HepG2 (cell line): Measurements from ENCODE around the gene CPPED1. TPM values are rescaled to one million over a fixed set of nuclear protein-coding genes. Genes with fewer than 3 reads are reported as not detected.

Source experiments
- ARID5B ChIP-seq: IDR thresholded peaks from 2 replicates; pipeline ENCODE4 v1.4.0; 2020; ENCODE audit warnings: mild to moderate bottlenecking, missing genetic modification reagents
- DMAP1 ChIP-seq: IDR thresholded peaks from 2 replicates; pipeline ENCODE4 v1.6.1; 2016
- ELF3 ChIP-seq: IDR thresholded peaks from 2 replicates; pipeline ENCODE4 v1.6.1; 2016; ENCODE audit warnings: missing genetic modification reagents, missing compliant biosample characterization
- HNF4A ChIP-seq: sonication (generic); formaldehyde crosslinking; IDR thresholded peaks from 2 replicates; pipeline ENCODE4 v1.4.0; 2020; ENCODE audit warnings: missing genetic modification reagents
- HNRNPUL1 ChIP-seq: fragments of 200-400 bp; formaldehyde crosslinking; IDR thresholded peaks from 2 replicates; pipeline ENCODE4 v1.6.1; 2017; ENCODE audit warnings: low read depth, mild to moderate bottlenecking, low read length, moderate library complexity
- NCOA2 ChIP-seq: sonication (generic); formaldehyde crosslinking; IDR thresholded peaks from 2 replicates; pipeline ENCODE4 v1.8.0; 2022; ENCODE audit warnings: inconsistent platforms
- NFRKB ChIP-seq: fragments of 450-650 bp; IDR thresholded peaks from 2 replicates; pipeline ENCODE4 v1.6.1; 2017
- RARA ChIP-seq: IDR thresholded peaks from 2 replicates; pipeline ENCODE4 v1.6.1; 2016; ENCODE audit warnings: missing genetic modification reagents, missing compliant biosample characterization
- SMAD3 ChIP-seq: sonication (generic); formaldehyde crosslinking; IDR thresholded peaks from 2 replicates; pipeline ENCODE4 v1.4.0; 2020; ENCODE audit warnings: missing genetic modification reagents
- ZNF12 ChIP-seq: sonication (generic); formaldehyde crosslinking; IDR thresholded peaks from 2 replicates; pipeline ENCODE4 v1.5.0; 2020; ENCODE audit warnings: missing genetic modification reagents
- ZNF24 ChIP-seq: fragments of 450-650 bp; IDR thresholded peaks from 2 replicates; pipeline ENCODE4 v1.6.1; 2017; ENCODE audit warnings: antibody characterized with exemption, mild to moderate bottlenecking
- ZNF614 ChIP-seq: IDR thresholded peaks from 2 replicates; pipeline ENCODE4 v1.6.1; 2018; ENCODE audit warnings: missing biosample characterization, missing genetic modification reagents, inconsistent platforms, borderline replicate concordance
- ZNF644 ChIP-seq: IDR thresholded peaks from 2 replicates; pipeline ENCODE4 v1.6.1; 2016; ENCODE audit warnings: low read depth
- polyA plus RNA-seq, 8 experiments: library from polyadenylated mRNA; depleted of rRNA in 3 of 8; stranded (reverse) in 7 of 8; unstranded in 1 of 8; fragments of >200 nt; fragmentation: Illumina TruSeq in 4 of 8; extraction: Trizol in 4 of 8; gene quantifications; 2 replicates each; pipeline versions ENCODE4 v1.2.1 to v1.2.3, GENCODE V29; 2011 to 2016; ENCODE audit warnings: low read depth in 4 of 8, missing spikeins in 1 of 8, mixed read lengths in 1 of 8; ENCODE audit not compliant: insufficient read depth in 1 of 8
- total RNA-seq, 5 experiments: library from RNA; depleted of rRNA; stranded (reverse); fragments of >200 nt; fragmentation: Illumina TruSeq; extraction: Trizol; gene quantifications; 2 replicates each; pipeline ENCODE4 v1.2.3, GENCODE V29; 2016; ENCODE audit warnings: low read depth in 1 of 5
- TF ChIP-seq, protein P1 (sequence below): IDR thresholded peaks from 2 replicates; pipeline ENCODE4 v1.6.1; 2016
- TF ChIP-seq, protein P2 (sequence below): sonication (generic); formaldehyde crosslinking; IDR thresholded peaks from 2 replicates; pipeline ENCODE4 v1.5.1; 2020; ENCODE audit warnings: mild to moderate bottlenecking, missing genetic modification reagents, borderline replicate concordance
- TF ChIP-seq, protein P3 (sequence below): IDR thresholded peaks from 2 replicates; pipeline ENCODE4 v1.6.1; 2016; ENCODE audit warnings: mild to moderate bottlenecking
- TF ChIP-seq, protein P4 (sequence below): sonication (generic); formaldehyde crosslinking; IDR thresholded peaks from 2 replicates; pipeline ENCODE4 v1.4.0; 2020; ENCODE audit warnings: missing genetic modification reagents

Gene CPPED1
- total and polyA plus RNA-seq, 2 of the 13 experiments (the other 11 are each of a cell fraction or from before 2014, with no cell fraction given), result 66.6 to 71.3 TPM

GRCh38 chr16:12678983-12679382, 124.7 kb downstream of the CPPED1 start (continued):
- TF ChIP-seq, protein P1, sequence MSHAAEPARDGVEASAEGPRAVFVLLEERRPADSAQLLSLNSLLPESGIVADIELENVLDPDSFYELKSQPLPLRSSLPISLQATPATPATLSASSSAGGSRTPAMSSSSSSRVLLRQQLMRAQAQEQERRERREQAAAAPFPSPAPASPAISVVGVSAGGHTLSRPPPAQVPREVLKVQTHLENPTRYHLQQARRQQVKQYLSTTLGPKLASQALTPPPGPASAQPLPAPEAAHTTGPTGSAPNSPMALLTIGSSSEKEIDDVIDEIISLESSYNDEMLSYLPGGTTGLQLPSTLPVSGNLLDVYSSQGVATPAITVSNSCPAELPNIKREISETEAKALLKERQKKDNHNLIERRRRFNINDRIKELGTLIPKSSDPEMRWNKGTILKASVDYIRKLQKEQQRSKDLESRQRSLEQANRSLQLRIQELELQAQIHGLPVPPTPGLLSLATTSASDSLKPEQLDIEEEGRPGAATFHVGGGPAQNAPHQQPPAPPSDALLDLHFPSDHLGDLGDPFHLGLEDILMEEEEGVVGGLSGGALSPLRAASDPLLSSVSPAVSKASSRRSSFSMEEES (CRISPR knock-in tag), result peak; percentile 51; the same call in 1 of the 2 replicates
- TF ChIP-seq ARID5B (CRISPR knock-in tag) (peak; percentile 95), DMAP1 (CRISPR knock-in tag) (0 out of 2 replicates have a peak, but pooled peaks have one; percentile 22), ELF3 (CRISPR knock-in tag) (peak; percentile 70), ZNF644 (CRISPR knock-in tag) (0 out of 2 replicates have a peak, but pooled peaks have one; percentile 48), HNF4A (CRISPR knock-in tag) (0 out of 2 replicates have a peak, but pooled peaks have one; percentile 21), SMAD3 (peak; percentile 67; the same call in 1 of the 2 replicates), HNRNPUL1 (0 out of 2 replicates have a peak, but pooled peaks have one; percentile 27), NCOA2 (CRISPR knock-in tag) (peak; percentile 83), RARA (peak; percentile 78), ZNF24 (0 out of 2 replicates have a peak, but pooled peaks have one; percentile 15), NFRKB (no peak), ZNF614 (CRISPR knock-in tag) (peak; percentile 59; the same call in 1 of the 2 replicates), ZNF12 (CRISPR knock-in tag) (peak; percentile 76)
- TF ChIP-seq, protein P2, sequence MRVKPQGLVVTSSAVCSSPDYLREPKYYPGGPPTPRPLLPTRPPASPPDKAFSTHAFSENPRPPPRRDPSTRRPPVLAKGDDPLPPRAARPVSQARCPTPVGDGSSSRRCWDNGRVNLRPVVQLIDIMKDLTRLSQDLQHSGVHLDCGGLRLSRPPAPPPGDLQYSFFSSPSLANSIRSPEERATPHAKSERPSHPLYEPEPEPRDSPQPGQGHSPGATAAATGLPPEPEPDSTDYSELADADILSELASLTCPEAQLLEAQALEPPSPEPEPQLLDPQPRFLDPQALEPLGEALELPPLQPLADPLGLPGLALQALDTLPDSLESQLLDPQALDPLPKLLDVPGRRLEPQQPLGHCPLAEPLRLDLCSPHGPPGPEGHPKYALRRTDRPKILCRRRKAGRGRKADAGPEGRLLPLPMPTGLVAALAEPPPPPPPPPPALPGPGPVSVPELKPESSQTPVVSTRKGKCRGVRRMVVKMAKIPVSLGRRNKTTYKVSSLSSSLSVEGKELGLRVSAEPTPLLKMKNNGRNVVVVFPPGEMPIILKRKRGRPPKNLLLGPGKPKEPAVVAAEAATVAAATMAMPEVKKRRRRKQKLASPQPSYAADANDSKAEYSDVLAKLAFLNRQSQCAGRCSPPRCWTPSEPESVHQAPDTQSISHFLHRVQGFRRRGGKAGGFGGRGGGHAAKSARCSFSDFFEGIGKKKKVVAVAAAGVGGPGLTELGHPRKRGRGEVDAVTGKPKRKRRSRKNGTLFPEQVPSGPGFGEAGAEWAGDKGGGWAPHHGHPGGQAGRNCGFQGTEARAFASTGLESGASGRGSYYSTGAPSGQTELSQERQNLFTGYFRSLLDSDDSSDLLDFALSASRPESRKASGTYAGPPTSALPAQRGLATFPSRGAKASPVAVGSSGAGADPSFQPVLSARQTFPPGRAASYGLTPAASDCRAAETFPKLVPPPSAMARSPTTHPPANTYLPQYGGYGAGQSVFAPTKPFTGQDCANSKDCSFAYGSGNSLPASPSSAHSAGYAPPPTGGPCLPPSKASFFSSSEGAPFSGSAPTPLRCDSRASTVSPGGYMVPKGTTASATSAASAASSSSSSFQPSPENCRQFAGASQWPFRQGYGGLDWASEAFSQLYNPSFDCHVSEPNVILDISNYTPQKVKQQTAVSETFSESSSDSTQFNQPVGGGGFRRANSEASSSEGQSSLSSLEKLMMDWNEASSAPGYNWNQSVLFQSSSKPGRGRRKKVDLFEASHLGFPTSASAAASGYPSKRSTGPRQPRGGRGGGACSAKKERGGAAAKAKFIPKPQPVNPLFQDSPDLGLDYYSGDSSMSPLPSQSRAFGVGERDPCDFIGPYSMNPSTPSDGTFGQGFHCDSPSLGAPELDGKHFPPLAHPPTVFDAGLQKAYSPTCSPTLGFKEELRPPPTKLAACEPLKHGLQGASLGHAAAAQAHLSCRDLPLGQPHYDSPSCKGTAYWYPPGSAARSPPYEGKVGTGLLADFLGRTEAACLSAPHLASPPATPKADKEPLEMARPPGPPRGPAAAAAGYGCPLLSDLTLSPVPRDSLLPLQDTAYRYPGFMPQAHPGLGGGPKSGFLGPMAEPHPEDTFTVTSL, result peak; percentile 93; the same call in 1 of the 2 replicates
- TF ChIP-seq, protein P3, sequence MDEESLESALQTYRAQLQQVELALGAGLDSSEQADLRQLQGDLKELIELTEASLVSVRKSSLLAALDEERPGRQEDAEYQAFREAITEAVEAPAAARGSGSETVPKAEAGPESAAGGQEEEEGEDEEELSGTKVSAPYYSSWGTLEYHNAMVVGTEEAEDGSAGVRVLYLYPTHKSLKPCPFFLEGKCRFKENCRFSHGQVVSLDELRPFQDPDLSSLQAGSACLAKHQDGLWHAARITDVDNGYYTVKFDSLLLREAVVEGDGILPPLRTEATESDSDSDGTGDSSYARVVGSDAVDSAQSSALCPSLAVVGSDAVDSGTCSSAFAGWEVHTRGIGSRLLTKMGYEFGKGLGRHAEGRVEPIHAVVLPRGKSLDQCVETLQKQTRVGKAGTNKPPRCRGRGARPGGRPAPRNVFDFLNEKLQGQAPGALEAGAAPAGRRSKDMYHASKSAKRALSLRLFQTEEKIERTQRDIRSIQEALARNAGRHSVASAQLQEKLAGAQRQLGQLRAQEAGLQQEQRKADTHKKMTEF (CRISPR knock-in tag), result peak; percentile 76
- TF ChIP-seq, protein P4, sequence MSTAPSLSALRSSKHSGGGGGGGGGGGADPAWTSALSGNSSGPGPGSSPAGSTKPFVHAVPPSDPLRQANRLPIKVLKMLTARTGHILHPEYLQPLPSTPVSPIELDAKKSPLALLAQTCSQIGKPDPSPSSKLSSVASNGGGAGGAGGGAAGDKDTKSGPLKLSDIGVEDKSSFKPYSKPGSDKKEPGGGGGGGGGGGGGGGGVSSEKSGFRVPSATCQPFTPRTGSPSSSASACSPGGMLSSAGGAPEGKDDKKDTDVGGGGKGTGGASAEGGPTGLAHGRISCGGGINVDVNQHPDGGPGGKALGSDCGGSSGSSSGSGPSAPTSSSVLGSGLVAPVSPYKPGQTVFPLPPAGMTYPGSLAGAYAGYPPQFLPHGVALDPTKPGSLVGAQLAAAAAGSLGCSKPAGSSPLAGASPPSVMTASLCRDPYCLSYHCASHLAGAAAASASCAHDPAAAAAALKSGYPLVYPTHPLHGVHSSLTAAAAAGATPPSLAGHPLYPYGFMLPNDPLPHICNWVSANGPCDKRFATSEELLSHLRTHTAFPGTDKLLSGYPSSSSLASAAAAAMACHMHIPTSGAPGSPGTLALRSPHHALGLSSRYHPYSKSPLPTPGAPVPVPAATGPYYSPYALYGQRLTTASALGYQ (CRISPR knock-in tag), result peak; percentile 63; the same call in 1 of the 2 replicates
